ENCODE results near the gene CNOT8.
"Not testable (repeated sequence)": the region's sequence is repeated elsewhere in the genome, so short reads cannot be mapped to it uniquely, and the experiment has no call there.

Gene CNOT8

DNA sequence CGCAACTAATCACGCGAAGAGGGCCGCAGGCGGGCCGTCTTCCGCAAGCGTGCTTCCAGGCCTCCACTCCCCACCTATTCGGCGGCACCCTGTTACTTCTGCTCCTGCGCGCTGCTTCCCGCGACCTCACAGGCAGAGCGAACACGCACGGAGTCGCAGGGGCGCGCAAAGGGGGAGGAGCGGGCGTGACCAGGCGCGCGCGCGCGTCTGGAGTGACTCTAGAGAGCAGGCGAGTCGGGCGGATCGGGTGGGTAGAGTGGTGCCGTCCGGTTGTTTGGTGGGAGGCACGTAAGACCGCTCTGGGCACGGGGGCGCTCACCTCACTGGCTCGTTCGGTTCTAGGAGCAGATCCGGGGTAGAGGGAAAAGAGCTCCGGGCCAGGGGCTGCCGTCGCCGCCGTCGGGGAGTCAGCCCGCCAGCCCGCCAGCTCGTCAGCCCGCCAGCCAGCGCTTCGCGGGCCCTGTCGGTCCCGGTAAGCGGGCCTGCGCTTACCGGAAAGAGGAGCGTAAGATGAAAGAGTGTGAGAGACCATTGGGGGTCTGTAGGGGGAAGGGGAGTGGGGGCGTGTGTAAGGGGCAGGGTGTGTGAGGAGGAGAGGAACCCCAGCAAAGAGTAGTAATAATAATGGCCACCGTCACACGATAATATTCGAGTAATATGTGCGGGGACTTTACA, at the start of gene CNOT8:
CNOT8 (plus strand) TSS at position 331 of the 675 bp plus-strand sequence. CDS start 4,652 bp downstream, outside the sequence.
- H3K9me3 Mint-ChIP-seq: no peaks in the 10 kb centered on the region
- no peaks in the 10 kb centered on the region for H3K27me3 Mint-ChIP-seq
- peak; percentile 98 for DNase-seq
- peak within 1 kb of the TSS; percentile 87 for H3K4me3 Mint-ChIP-seq
- H3K36me3 Mint-ChIP-seq: peaks cover 26% of the 10 kb centered on the region
- peak within 1 kb of the TSS; percentile 100 for H3K27ac Mint-ChIP-seq
- CTCF ChIA-PET: no interaction called here
- peaks cover 48% of the 10 kb centered on the region for H3K4me1 Mint-ChIP-seq

DNA sequence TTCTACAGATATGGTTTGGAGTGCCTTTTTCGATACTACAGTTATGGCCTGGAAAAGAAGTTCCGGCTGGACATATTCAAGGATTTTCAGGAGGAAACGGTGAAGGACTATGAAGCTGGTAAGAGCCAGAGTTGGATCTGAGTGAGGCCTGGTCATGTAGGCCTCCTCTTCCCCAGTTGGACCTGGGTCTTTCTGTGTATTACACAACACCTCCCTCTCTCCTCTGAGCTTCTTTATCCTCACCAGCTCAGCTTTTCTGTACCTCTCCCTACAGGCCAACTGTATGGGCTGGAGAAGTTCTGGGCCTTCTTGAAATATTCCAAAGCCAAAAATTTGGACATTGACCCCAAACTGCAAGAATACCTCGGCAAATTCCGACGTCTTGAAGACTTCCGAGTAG, 47.2 kb upstream of the CNOT8 start:
- Mint-ChIP-seq H3K36me3 (peaks cover 68% of the 10 kb centered on the region), H3K27me3 (no peaks in the 10 kb centered on the region)

DNA sequence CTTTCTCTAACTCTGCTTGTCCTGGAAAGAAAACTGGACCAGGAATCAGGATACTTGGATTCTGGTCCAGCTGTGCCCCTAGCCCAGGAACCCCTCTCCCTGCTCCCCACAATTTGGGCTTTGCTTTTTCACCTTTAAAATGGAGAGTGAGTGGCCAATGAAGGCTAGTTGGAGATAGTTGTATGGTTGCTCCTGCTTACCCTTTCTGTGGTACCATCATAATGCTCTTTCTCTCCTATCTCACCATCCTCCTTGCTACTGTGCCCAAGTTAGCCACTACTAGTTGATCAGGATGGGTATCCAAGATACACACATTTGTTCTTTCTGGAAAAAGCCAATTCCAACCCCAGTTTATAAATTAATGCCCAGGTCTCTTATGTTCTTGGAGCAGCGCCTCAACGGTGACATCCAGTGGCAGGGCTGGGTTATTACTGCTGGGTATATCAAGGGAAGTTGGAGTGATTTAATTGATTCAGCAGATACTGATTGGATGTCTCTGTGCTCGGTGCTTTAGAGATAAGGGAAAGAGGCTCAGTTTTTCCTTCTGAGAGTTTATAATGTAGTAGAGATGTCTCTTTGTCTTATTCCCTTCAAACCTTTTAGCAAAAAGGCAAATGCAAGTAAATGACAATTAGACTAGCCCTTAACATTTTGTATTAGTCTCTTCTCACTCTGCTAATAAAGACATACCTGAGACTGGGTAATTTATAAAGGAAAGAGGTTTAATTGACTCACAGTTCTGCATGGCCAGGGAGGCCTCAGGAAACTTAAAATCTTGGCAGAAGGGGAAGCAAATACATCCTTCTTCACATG, 46.6 kb upstream of the CNOT8 start:
- H3K27me3 Mint-ChIP-seq: no peaks in the 10 kb centered on the region
- no peaks in the 10 kb centered on the region for H3K9me3 Mint-ChIP-seq
- peaks cover 70% of the 10 kb centered on the region for H3K36me3 Mint-ChIP-seq
- H3K4me1 Mint-ChIP-seq: peaks cover 32% of the 10 kb centered on the region
- CTCF ChIA-PET: interaction anchor here (1.1 kb wide), 3 partner anchors 54 to 162 kb away, joined by 3 to 7 read pairs (median 3); no protein-coding TSS in a partner anchor
- DNase-seq: peak; percentile 75
- H3K4me3 Mint-ChIP-seq: no peak overlapping the region
- H3K27ac Mint-ChIP-seq: peak overlapping the region; percentile 68

More for the DNA sequence above, 47.2 kb upstream of the CNOT8 start:
- no peaks in the 10 kb centered on the region for H3K9me3 Mint-ChIP-seq
- H3K27ac Mint-ChIP-seq: peak overlapping the region; percentile 42
- peaks cover 32% of the 10 kb centered on the region for H3K4me1 Mint-ChIP-seq
- DNase-seq: no peak
- no peak overlapping the region for H3K4me3 Mint-ChIP-seq
- CTCF ChIA-PET: interaction anchor here (1.1 kb wide), 3 partner anchors 53 to 161 kb away, joined by 3 to 7 read pairs (median 3); no protein-coding TSS in a partner anchor

DNA sequence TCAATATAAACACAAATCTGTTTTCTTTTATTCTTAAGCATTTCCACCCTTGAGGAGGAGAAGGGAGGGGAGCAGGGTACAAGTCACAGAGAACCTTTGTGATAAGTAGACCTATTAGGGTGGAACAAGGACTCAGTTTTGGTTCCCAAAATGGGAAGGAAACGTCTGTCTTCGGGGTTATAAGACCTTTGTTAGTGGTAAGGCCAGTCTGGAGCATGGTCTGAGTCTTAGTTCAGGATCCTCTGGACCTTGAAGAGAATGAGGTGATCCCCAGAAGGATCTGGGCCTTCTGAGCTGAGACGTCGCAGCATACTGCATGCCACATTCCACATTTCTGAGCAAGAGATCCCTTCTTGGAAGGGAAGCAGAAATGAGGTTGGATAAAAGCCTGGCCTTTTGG, 45.3 kb upstream of the CNOT8 start:
- peak overlapping the region; percentile 89 for H3K27ac Mint-ChIP-seq
- peaks cover 68% of the 10 kb centered on the region for H3K36me3 Mint-ChIP-seq
- H3K4me1 Mint-ChIP-seq: peaks cover 32% of the 10 kb centered on the region

DNA sequence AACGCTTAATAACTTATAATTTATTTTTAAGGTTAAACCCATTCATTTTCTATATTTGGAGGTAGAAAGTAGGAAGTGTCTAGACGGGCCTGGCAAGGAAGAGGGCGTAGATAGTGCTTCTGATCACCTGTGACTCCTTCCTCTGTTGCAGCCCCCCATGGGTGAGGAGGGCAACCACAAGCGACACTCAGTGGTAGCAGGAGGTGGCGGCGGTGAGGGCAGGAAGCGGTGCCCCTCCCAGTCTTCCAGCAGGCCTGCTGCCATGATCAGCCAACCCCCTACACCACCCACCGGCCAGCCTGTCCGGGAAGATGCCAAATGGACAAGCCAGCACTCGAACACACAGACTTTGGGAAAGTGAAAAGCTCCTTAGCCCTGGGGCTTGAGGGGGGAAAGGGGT, 44.7 kb upstream of the CNOT8 start:
- H3K4me3 Mint-ChIP-seq: no peak overlapping the region

More for the DNA sequence above, 45.3 kb upstream of the CNOT8 start:
- Mint-ChIP-seq H3K4me3 (no peak overlapping the region), H3K27me3 (no peaks in the 10 kb centered on the region), H3K9me3 (no peaks in the 10 kb centered on the region)
- CTCF ChIA-PET: interaction anchor here (0.7 to 1.5 kb wide), 2 partner anchors 27 to 163 kb away, joined by 3 to 4 read pairs; no protein-coding TSS in a partner anchor
- no peak for DNase-seq

DNA sequence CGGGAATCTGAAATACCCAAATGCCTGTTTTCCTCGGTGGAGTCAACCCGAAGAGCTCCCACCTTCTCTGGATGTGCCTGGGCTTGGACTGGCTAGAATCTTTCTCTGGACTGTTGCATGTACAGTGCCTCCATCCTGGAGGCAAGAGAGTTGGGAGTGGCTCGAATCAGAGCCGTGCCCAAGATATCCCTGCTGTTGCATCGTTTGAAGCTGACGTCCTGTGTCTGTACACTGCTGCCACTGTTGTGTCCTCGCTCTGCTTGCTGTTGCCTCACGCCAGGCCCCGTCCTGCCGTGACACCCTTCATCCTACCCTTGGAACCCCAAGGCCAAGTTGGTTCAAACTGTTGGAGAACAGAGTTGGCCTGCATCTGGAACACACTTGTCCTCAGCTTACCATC, 43.4 kb upstream of the CNOT8 start:
- peak overlapping the region; percentile 78 for H3K27ac Mint-ChIP-seq
- H3K36me3 Mint-ChIP-seq: peaks cover 62% of the 10 kb centered on the region
- H3K9me3 Mint-ChIP-seq: no peaks in the 10 kb centered on the region
- no peak overlapping the region for H3K4me3 Mint-ChIP-seq
- no peaks in the 10 kb centered on the region for H3K27me3 Mint-ChIP-seq
- CTCF ChIA-PET: no interaction called here
- peaks cover 42% of the 10 kb centered on the region for H3K4me1 Mint-ChIP-seq
- no peak for DNase-seq

More for the DNA sequence above, 44.7 kb upstream of the CNOT8 start:
- Mint-ChIP-seq H3K27ac (peak overlapping the region; percentile 89), H3K9me3 (no peaks in the 10 kb centered on the region), H3K4me1 (peaks cover 36% of the 10 kb centered on the region), H3K27me3 (no peaks in the 10 kb centered on the region), H3K36me3 (peaks cover 65% of the 10 kb centered on the region)
- DNase-seq: peak; percentile 57
- CTCF ChIA-PET: interaction anchor here (0.7 to 1.5 kb wide), 2 partner anchors 27 to 163 kb away, joined by 3 to 4 read pairs; no protein-coding TSS in a partner anchor

DNA sequence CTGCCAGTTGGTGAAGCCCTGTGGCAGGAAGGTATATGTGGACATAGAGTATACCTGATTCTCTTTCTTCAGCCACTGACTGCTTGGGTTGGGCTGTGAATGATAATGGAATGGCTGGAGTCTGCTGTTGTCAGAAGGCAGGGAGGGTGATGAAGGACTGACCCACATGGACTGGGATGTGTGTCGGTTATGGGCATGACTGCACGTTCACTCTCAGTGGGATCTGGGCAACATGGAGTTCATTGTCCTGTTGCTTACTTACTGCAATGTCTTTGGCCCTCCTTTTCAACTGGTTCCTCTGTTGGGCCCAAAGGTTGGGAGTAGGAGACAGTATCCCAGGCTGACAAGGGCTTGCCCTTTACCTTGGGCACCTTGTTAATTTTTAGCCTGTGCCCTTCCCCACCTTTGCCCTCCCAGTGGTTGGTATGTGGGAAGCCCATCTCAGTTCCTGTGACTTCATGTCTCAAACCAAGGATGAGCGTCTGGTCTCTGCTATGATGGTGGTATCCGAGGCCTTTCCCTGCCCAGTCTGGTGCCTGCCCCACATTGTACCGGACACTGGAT, 42.7 kb upstream of the CNOT8 start:
- Mint-ChIP-seq H3K4me3 (no peak overlapping the region), H3K4me1 (peaks cover 42% of the 10 kb centered on the region), H3K27ac (peak overlapping the region; percentile 79), H3K36me3 (peaks cover 63% of the 10 kb centered on the region), H3K27me3 (no peaks in the 10 kb centered on the region), H3K9me3 (no peaks in the 10 kb centered on the region)
- CTCF ChIA-PET: no interaction called here
- DNase-seq: no peak

DNA sequence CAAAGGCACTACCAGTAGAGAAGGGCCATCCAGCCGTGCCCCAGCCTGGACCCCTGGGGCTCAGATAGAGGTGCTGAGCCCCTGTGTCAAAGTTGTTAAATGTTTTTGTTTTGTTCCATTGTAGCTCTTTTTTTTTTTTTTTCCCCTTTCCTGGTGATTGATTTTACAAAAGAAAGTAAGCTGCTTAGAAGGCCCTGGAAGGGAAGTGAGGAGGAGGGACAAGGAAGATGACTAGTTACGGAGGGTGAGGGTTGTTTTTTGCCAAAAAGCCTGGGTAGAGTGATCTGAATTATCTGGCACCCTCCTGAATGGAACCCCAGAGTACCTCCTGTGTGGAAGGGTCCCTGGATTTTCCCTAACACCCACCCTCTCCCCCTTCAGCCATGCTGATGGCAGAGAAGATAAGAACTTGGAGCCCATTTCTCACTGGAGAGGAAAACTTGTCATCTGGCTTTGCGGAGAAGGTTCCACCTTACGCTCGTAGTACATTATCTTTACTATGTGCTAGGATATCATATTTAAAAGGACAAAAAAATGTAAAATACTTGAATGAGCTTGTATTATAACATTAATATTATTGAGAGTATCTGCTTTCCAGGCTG, 41.4 kb upstream of the CNOT8 start:
- Mint-ChIP-seq H3K27ac (peak overlapping the region; percentile 58), H3K4me1 (peaks cover 39% of the 10 kb centered on the region), H3K36me3 (peaks cover 59% of the 10 kb centered on the region), H3K27me3 (no peaks in the 10 kb centered on the region), H3K9me3 (no peaks in the 10 kb centered on the region), H3K4me3 (no peak overlapping the region)
- CTCF ChIA-PET: no interaction called here
- DNase-seq: no peak

DNA sequence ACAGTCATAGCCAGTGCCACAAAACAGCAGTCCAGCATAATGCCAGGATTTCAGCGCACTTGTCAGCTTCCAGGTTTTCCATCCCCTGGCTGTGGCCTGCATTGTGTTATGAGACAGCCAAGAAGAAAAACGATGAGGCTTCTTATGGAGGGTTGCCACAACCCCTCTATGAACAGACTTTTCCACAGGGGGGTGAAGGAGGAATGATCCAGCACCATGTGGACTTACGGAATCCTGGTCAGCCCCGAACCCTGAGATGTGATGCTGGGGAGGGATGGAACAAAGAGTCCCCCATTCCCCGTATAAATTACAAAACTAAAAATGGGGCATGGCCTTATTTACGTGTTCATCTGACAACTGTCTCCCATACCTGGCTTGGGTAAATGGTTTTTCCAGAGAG, 40.6 kb upstream of the CNOT8 start:
- peaks cover 33% of the 10 kb centered on the region for H3K4me1 Mint-ChIP-seq
- H3K36me3 Mint-ChIP-seq: peaks cover 52% of the 10 kb centered on the region
- H3K27me3 Mint-ChIP-seq: no peaks in the 10 kb centered on the region
- H3K9me3 Mint-ChIP-seq: no peaks in the 10 kb centered on the region
- H3K4me3 Mint-ChIP-seq: no peak overlapping the region
- no peak overlapping the region for H3K27ac Mint-ChIP-seq
- CTCF ChIA-PET: no interaction called here
- DNase-seq: no peak

DNA sequence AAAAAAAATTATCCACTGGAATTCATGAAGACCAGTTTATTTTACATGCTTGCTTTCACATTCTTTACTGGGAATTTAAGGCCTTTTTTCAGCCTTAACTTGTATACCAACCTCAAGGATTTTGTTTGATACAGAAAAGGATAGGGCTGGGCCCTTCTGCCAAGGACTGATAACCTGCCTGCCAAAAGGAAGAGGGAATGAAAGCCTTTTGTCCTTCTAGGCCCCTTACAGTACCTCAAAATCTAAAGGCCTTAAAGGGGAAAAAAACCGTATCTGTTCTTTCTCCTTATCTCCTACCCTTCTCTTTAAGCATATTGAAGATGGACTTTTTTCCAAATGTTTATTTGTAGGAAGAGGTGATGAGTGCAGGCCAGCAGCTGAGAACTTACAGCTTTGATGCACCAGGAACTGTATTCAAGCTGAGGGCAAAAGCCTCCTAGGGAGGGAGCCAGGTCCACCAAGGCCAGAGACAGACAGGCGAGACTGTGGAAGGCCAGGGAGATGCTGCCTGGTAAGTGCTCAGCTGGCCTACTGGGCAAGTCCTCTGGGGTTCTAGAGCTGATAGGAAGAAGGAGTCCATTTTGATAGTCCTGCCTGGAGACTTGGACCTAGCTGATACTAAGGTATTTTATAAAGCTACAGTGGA, 39.8 kb upstream of the CNOT8 start:
- CTCF ChIA-PET: no interaction called here
- Mint-ChIP-seq H3K4me1 (peaks cover 25% of the 10 kb centered on the region), H3K4me3 (no peak overlapping the region), H3K27ac (peak overlapping the region; percentile 33), H3K9me3 (no peaks in the 10 kb centered on the region), H3K36me3 (peaks cover 51% of the 10 kb centered on the region), H3K27me3 (no peaks in the 10 kb centered on the region)
- no peak for DNase-seq

DNA sequence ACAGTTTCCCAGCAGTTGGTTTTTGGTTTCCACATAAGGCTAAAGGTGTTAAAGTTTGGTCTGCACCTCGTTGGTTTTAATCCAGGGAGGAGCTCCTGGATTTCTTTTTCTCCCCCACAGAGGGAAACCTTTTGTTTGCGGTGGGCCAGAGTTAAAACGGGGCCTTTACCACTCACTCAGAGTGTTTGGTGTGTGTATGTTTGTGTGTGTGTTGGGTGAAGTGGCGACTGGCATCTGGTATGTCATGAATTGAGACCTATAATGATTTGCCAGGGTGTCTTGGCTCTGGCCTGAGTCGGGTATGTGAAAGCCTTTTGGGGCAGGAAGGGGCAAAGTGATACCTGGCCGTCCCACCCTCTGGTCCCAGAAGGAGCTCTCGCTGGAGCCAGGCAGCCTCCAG, 38.9 kb upstream of the CNOT8 start:
- Mint-ChIP-seq H3K27ac (no peak overlapping the region), H3K27me3 (no peaks in the 10 kb centered on the region), H3K9me3 (no peaks in the 10 kb centered on the region), H3K36me3 (peaks cover 50% of the 10 kb centered on the region), H3K4me1 (peaks cover 20% of the 10 kb centered on the region), H3K4me3 (no peak overlapping the region)
- CTCF ChIA-PET: no interaction called here
- DNase-seq: no peak

DNA sequence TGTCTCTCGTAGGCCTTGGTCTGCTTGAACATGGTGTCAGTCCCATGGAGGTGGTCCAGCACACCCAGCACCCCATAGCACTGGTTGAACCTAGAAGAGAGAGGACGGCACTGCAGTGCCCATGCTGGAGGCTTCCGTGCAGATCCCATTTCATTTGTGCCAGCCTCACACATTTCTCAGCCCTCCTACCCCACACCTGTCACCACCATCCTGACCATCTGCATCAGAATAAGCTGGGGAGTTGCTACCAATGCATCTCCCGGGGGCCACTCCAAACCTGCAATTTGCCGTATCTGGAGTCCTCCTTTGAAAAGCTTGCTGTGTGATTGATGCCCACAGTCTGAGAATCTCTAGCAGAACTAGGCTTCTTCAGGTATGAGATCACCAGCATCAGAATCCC, 38.0 kb upstream of the CNOT8 start:
- Mint-ChIP-seq H3K27me3 (no peaks in the 10 kb centered on the region), H3K4me1 (peaks cover 14% of the 10 kb centered on the region), H3K27ac (peak overlapping the region; percentile 37), H3K36me3 (peaks cover 42% of the 10 kb centered on the region), H3K9me3 (no peaks in the 10 kb centered on the region), H3K4me3 (no peak overlapping the region)
- CTCF ChIA-PET: no interaction called here
- DNase-seq: no peak

DNA sequence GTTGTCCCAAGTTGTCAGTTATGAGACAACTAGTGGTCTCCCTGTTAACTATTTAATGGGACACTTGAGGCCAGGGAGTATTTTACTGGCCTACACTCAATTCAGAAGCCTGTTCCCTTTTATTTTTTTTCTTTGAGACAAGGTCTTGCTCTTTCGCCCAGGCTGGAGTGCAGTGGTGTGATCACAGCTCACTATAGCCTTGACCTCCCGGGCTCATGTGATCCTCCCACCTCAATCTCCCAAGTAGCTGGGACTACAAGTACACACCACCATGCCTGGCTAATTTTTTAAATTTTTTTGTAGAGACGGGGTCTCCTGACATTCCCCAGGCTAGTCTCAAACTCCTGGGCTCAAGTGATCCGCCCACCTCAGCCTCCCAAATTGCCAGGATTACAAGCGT, 35.5 kb upstream of the CNOT8 start:
- H3K9me3 Mint-ChIP-seq, DNase-seq, H3K4me3 Mint-ChIP-seq, CTCF ChIA-PET, H3K27me3 Mint-ChIP-seq: not testable (repeated sequence)
- Mint-ChIP-seq H3K4me1 (peaks cover 28% of the 10 kb centered on the region), H3K36me3 (peaks cover 36% of the 10 kb centered on the region), H3K27ac (peak overlapping the region; percentile 65)

DNA sequence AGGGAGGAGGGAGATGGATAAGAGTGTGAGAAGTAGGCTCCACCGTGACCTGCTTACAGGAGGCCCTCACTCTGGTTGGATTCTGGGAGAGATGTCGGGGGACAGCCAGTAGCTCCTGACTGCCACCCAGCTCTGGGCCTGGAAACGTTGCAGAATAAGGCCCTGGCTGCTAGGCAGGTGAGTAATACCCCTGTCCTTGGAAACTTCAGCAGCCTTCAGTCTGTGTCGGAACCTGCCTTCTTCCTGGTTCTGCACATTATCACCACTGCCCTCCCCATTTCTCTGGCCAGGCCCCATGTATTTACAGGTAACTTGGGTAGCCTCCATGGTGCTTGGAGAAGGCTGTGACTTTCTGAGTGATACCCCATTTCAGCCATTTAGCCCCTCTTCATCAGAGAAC, 34.8 kb upstream of the CNOT8 start:
- Mint-ChIP-seq H3K36me3 (peaks cover 36% of the 10 kb centered on the region), H3K27ac (peak overlapping the region; percentile 42), H3K9me3 (no peaks in the 10 kb centered on the region), H3K4me3 (no peak overlapping the region), H3K27me3 (no peaks in the 10 kb centered on the region), H3K4me1 (peaks cover 32% of the 10 kb centered on the region)
- CTCF ChIA-PET: no interaction called here
- no peak for DNase-seq

All from activated naive CD4-positive, alpha-beta T cell treated with anti-CD3 and anti-CD28 coated beads, Interleukin-2, amount 10 ng/mL, durations not matched to agents 7 days and 5 days (primary cell).